Measurements from ENCODE around the gene ERI3. TPM values are rescaled to one million over a fixed set of nuclear protein-coding genes. Genes with fewer than 3 reads are reported as not detected.
A peak's percentile ranks its signal among the peaks of the same experiment; 100 is the strongest.
"Not testable (repeated sequence)": the region's sequence is repeated elsewhere in the genome, so short reads cannot be mapped to it uniquely, and the experiment has no call there.

Gene ERI3
- total and polyA plus RNA-seq, 10 of the 15 experiments (the other 5 are each of a cell fraction or from before 2014, with no cell fraction given) = 20.6 to 90.4 (median 41.2) TPM

- peaks cover 0 to 5% of the 10 kb centered on the region in 2 experiments; a peak in 1 of 4 replicates for H3K36me3 ChIP-seq (ENCODE audit: control insufficient read depth in 2 of 2, insufficient read depth in 2 of 2, low read length in 1 of 2)
- FAIRE-seq (no peak), DNase-seq (ENCODE audit: low read depth, low spot score) (no peak), ATAC-seq (no peak)
- SMC1A ChIA-PET (ENCODE audit: uncharacterized antibody, unreplicated experiment) = no interaction called here
- intact Hi-C loops (cut with micrococcal nuclease; ENCODE audit: unreplicated experiment) = loop anchor here (10.0 kb wide), 1 partner anchor 444 kb away; no protein-coding TSS in a partner anchor
- BruUV-seq (replicated peaks) = no TSS peak
- H3K4me3 ChIP-seq = no peak overlapping the region
- POLR2A ChIA-PET = no interaction called here
- no peak overlapping the region for H3K27ac ChIP-seq (ENCODE audit: control insufficient read depth, insufficient read depth)
- H3K4me2 ChIP-seq (ENCODE audit: control insufficient read depth, insufficient read depth) = no peak overlapping the region
- no peaks in the 10 kb centered on the region for H4K20me1 ChIP-seq (ENCODE audit: control insufficient read depth, insufficient read depth)
- H3K9ac ChIP-seq (ENCODE audit: control insufficient read depth, insufficient read depth, low read length) = no peak overlapping the region
- RAD21 ChIA-PET (ENCODE audit: unreplicated experiment) = no interaction called here
- CTCF ChIA-PET = interaction anchor here (0.7 to 2.7 kb wide), 2 partner anchors 442 to 458 kb away, joined by 3 to 7 read pairs; no protein-coding TSS in a partner anchor
- no peaks in the 10 kb centered on the region for H3K27me3 ChIP-seq (replicated peaks in 1 of 2; ENCODE audit: control insufficient read depth in 2 of 2, insufficient read depth in 2 of 2, low read length in 1 of 2)
- H3K9me3 ChIP-seq (replicated peaks; ENCODE audit: control insufficient read depth, insufficient read depth, low read length) = no peaks in the 10 kb centered on the region
- H2AFZ ChIP-seq (ENCODE audit: control insufficient read depth, low read depth, low read length) = no peak overlapping the region
- 100% methylated on average over 1 of the region's 1 CpG for WGBS (ENCODE audit: insufficient coverage, insufficient replicate concordance, low lambda C conversion rate, missing lambda C conversion rate)
- H3K79me2 ChIP-seq (ENCODE audit: control insufficient read depth, insufficient read depth, low read length) = peaks cover 9% of the 10 kb centered on the region
- in situ Hi-C loops (cut with MboI) = no loop called here
- TF ChIP-seq RUNX3 (IDR thresholded peaks at IDR 0.05; ENCODE audit: low read length) = no peak
- H3K4me1 ChIP-seq (ENCODE audit: control insufficient read depth, insufficient read depth, low read length) = peaks cover 7% of the 10 kb centered on the region
These were observed 144.5 kb downstream of the ERI3 start for GRCh38 chr1:44210595-44210994.

GRCh38 chr1:44208226-44208625, 146.8 kb downstream of the ERI3 start:
- POLR2A ChIA-PET = no interaction called here
- Histone ChIP-seq H3K4me1 (ENCODE audit: control insufficient read depth, insufficient read depth, low read length) (peaks cover 7% of the 10 kb centered on the region), H4K20me1 (ENCODE audit: control insufficient read depth, insufficient read depth) (no peaks in the 10 kb centered on the region), H3K27ac (ENCODE audit: control insufficient read depth, insufficient read depth) (no peak overlapping the region), H3K9ac (ENCODE audit: control insufficient read depth, insufficient read depth, low read length) (no peak overlapping the region), H3K79me2 (ENCODE audit: control insufficient read depth, insufficient read depth, low read length) (no peaks in the 10 kb centered on the region), H2AFZ (ENCODE audit: control insufficient read depth, low read depth, low read length) (no peak overlapping the region), H3K4me3 (no peak overlapping the region), H3K36me3 (ENCODE audit: control insufficient read depth in 2 of 2, insufficient read depth in 2 of 2, low read length in 1 of 2) (no peaks in the 10 kb centered on the region), H3K27me3 (replicated peaks in 1 of 2; ENCODE audit: control insufficient read depth in 2 of 2, insufficient read depth in 2 of 2, low read length in 1 of 2) (no peaks in the 10 kb centered on the region), H3K4me2 (ENCODE audit: control insufficient read depth, insufficient read depth) (no peak overlapping the region), H3K9me3 (replicated peaks; ENCODE audit: control insufficient read depth, insufficient read depth, low read length) (no peaks in the 10 kb centered on the region)
- DNase-seq (ENCODE audit: low read depth, low spot score) = no peak
- in situ Hi-C loops (cut with MboI) (no loop called here), intact Hi-C loops (cut with micrococcal nuclease; ENCODE audit: unreplicated experiment) (no loop called here)
- RAD21 ChIA-PET (ENCODE audit: unreplicated experiment) = no interaction called here
- CTCF ChIA-PET = interaction anchor here (0.8 to 1.1 kb wide), 3 partner anchors 8 to 11 kb away, joined by 3 to 4 read pairs (median 4); no protein-coding TSS in a partner anchor
- peak; percentile 9; the same call in 1 of the 3 replicates for ATAC-seq
- no TSS peak for BruUV-seq (replicated peaks)
- TF ChIP-seq MEF2A (IDR thresholded peaks at IDR 0.05; ENCODE audit: insufficient read depth, low read depth, low read length) = no peak
- no peak for TF ChIP-seq E4F1 (IDR thresholded peaks at IDR 0.05; ENCODE audit: borderline replicate concordance, partially characterized antibody)
- TF ChIP-seq ATF2 (IDR thresholded peaks at IDR 0.05; ENCODE audit: low read length) = no peak
- SMC1A ChIA-PET (ENCODE audit: uncharacterized antibody, unreplicated experiment) = interaction anchor here (0.6 kb wide), 1 partner anchor 30 kb away, joined by 3 read pairs; no protein-coding TSS in a partner anchor
- FAIRE-seq = no peak

GRCh38 chr1:44206545-44206944, 148.5 kb downstream of the ERI3 start:
- H3K4me3 ChIP-seq; H4K20me1 ChIP-seq (ENCODE audit: control insufficient read depth, insufficient read depth); H3K27me3 ChIP-seq (replicated peaks in 1 of 2; ENCODE audit: control insufficient read depth in 2 of 2, insufficient read depth in 2 of 2, low read length in 1 of 2); H2AFZ ChIP-seq (ENCODE audit: control insufficient read depth, low read depth, low read length); H3K79me2 ChIP-seq (ENCODE audit: control insufficient read depth, insufficient read depth, low read length); H3K9ac ChIP-seq (ENCODE audit: control insufficient read depth, insufficient read depth, low read length); H3K4me1 ChIP-seq (ENCODE audit: control insufficient read depth, insufficient read depth, low read length); in situ Hi-C loops (cut with MboI); DNase-seq (ENCODE audit: low read depth, low spot score); CTCF ChIA-PET; intact Hi-C loops (cut with micrococcal nuclease; ENCODE audit: unreplicated experiment); H3K4me2 ChIP-seq (ENCODE audit: control insufficient read depth, insufficient read depth); FAIRE-seq; H3K36me3 ChIP-seq (ENCODE audit: control insufficient read depth in 2 of 2, insufficient read depth in 2 of 2, low read length in 1 of 2); ATAC-seq; SMC1A ChIA-PET (ENCODE audit: uncharacterized antibody, unreplicated experiment); BruUV-seq (replicated peaks); H3K27ac ChIP-seq (ENCODE audit: control insufficient read depth, insufficient read depth); POLR2A ChIA-PET; H3K9me3 ChIP-seq (replicated peaks; ENCODE audit: control insufficient read depth, insufficient read depth, low read length); RAD21 ChIA-PET (ENCODE audit: unreplicated experiment): not testable (repeated sequence)
- 77% methylated on average over 5 of the region's 5 CpGs for WGBS (ENCODE audit: insufficient coverage, insufficient replicate concordance, low lambda C conversion rate, missing lambda C conversion rate)

Measured in GM12878 (cell line).